Astrocyte (in vitro differentiated cells and primary cell): ENCODE data around the gene RGS9. TPM values are rescaled to one million over a fixed set of nuclear protein-coding genes. Genes with fewer than 3 reads are reported as not detected.
A peak's percentile ranks its signal among the peaks of the same experiment; 100 is the strongest.

ENCODE experiments used
- DNase-seq: peaks from one replicate; pipeline ENCODE4 v3.0.0-alpha.2; 2010; ENCODE audit warnings: low read depth
- FAIRE-seq: peaks from 2 replicates; lab custom pipeline; 2011; peaks lifted over from hg19 to GRCh38; lab: Jason Lieb, UNC
- H2AFZ ChIP-seq: 2 replicates; pipeline ENCODE4 v1.6.0; 2012; ENCODE audit warnings: low read depth, low read length, inconsistent platforms
- H3K27ac ChIP-seq: 2 replicates; pipeline ENCODE4 v1.5.1; 2011; ENCODE audit warnings: low read depth, low read length, inconsistent platforms
- H3K27me3 ChIP-seq: 2 replicates; pipeline ENCODE4 v1.6.0; 2011; ENCODE audit warnings: low read length, inconsistent platforms; ENCODE audit not compliant: insufficient read depth
- H3K36me3 ChIP-seq: 2 replicates; pipeline ENCODE4 v1.5.1; 2011; ENCODE audit warnings: low read length, inconsistent platforms; ENCODE audit not compliant: insufficient read depth
- H3K4me1 ChIP-seq: 2 replicates; pipeline ENCODE4 v1.5.1; 2011; ENCODE audit warnings: low read length, inconsistent platforms; ENCODE audit not compliant: insufficient read depth
- H3K4me2 ChIP-seq: 2 replicates; pipeline ENCODE4 v1.6.0; 2012; ENCODE audit warnings: low read length, inconsistent platforms
- H3K4me3 ChIP-seq: 2 replicates; pipeline ENCODE4 v1.5.1; 2011; ENCODE audit warnings: low read depth, mild to moderate bottlenecking, low read length, inconsistent platforms; ENCODE audit not compliant: insufficient read depth
- H3K79me2 ChIP-seq: 2 replicates; pipeline ENCODE4 v1.6.0; 2012; ENCODE audit warnings: mild to moderate bottlenecking, low read length, inconsistent platforms; ENCODE audit not compliant: insufficient read depth
- H3K9ac ChIP-seq: 2 replicates; pipeline ENCODE4 v1.6.0; 2012; ENCODE audit warnings: mild to moderate bottlenecking, low read length, inconsistent platforms
- H3K9me3 ChIP-seq: 2 replicates; pipeline ENCODE4 v1.5.1; 2012; ENCODE audit warnings: low read depth, mild to moderate bottlenecking, low read length, inconsistent platforms; ENCODE audit not compliant: insufficient read depth
- H4K20me1 ChIP-seq: 2 replicates; pipeline ENCODE4 v1.6.0; 2012; ENCODE audit warnings: low read length, inconsistent platforms; ENCODE audit not compliant: insufficient read depth
- H3K27ac Mint-ChIP-seq: one replicate; pipeline ENCODE4 v1.8.0; 2021; ENCODE audit warnings: mild to moderate bottlenecking, mixed read lengths; ENCODE audit not compliant: unreplicated experiment
- H3K27me3 Mint-ChIP-seq: one replicate; pipeline ENCODE4 v1.8.0; 2021; ENCODE audit warnings: low read depth, mixed read lengths; ENCODE audit not compliant: unreplicated experiment
- H3K36me3 Mint-ChIP-seq: one replicate; pipeline ENCODE4 v1.8.0; 2021; ENCODE audit warnings: low read depth, mixed read lengths; ENCODE audit not compliant: unreplicated experiment
- H3K4me1 Mint-ChIP-seq: one replicate; pipeline ENCODE4 v1.8.0; 2021; ENCODE audit warnings: low read depth, mixed read lengths; ENCODE audit not compliant: unreplicated experiment
- H3K4me3 Mint-ChIP-seq: one replicate; pipeline ENCODE4 v1.8.0; 2021; ENCODE audit warnings: mild to moderate bottlenecking, moderate library complexity, mixed read lengths; ENCODE audit not compliant: unreplicated experiment
- H3K9me3 Mint-ChIP-seq: one replicate; pipeline ENCODE4 v1.8.0; 2021; ENCODE audit warnings: mild to moderate bottlenecking, mixed read lengths; ENCODE audit not compliant: unreplicated experiment
- CTCF ChIP-seq: IDR thresholded peaks from 2 replicates; pipeline ENCODE4 v1.5.1; 2011; ENCODE audit warnings: low read depth, mild to moderate bottlenecking, inconsistent platforms, low read length, moderate library complexity; ENCODE audit not compliant: insufficient read depth
- EZH2 ChIP-seq: IDR thresholded peaks from 2 replicates; pipeline ENCODE4 v1.6.1; 2012; ENCODE audit warnings: mild to moderate bottlenecking, low read length, inconsistent platforms; ENCODE audit not compliant: insufficient read depth
- total RNA-seq: library from RNA; stranded (reverse); gene quantifications from 2 replicates; pipeline ENCODE4 v1.2.1, GENCODE V29; 2021

The RGS9 gene
- total RNA-seq, 1 donor from 2014 or later = 9.4 TPM

- no peak for DNase-seq
- Histone ChIP-seq H3K79me2 (no peaks in the 10 kb centered on the region), H3K27me3 (peaks cover 2% of the 10 kb centered on the region), H3K36me3 (no peaks in the 10 kb centered on the region), H2AFZ (no peak overlapping the region), H4K20me1 (no peaks in the 10 kb centered on the region), H3K9me3 (no peaks in the 10 kb centered on the region), H3K27ac (no peak overlapping the region), H3K4me2 (no peak overlapping the region), H3K4me3 (no peak overlapping the region), H3K9ac (no peak overlapping the region), H3K4me1 (peaks cover 6% of the 10 kb centered on the region)
- peaks cover 3% of the 10 kb centered on the region for H3K36me3 Mint-ChIP-seq
- H3K4me3 Mint-ChIP-seq = no peak overlapping the region
- no peak for FAIRE-seq
- H3K27me3 Mint-ChIP-seq = no peaks in the 10 kb centered on the region
- no peak overlapping the region for H3K27ac Mint-ChIP-seq
- H3K4me1 Mint-ChIP-seq = peaks cover 4% of the 10 kb centered on the region
- peaks cover 2% of the 10 kb centered on the region for H3K9me3 Mint-ChIP-seq
- TF ChIP-seq EZH2 (no peak), CTCF (no peak)
Observed at GRCh38 chr17:65201331-65201730, 64.2 kb downstream of the RGS9 start.

GRCh38 chr17:65202844-65203571, 65.8 kb downstream of the RGS9 start:
- TF ChIP-seq CTCF = no peak
- TF ChIP-seq EZH2 = no peak
- Histone ChIP-seq H2AFZ (no peak overlapping the region), H3K4me2 (peak overlapping the region; percentile 3), H3K4me3 (no peak overlapping the region), H4K20me1 (no peaks in the 10 kb centered on the region), H3K4me1 (peaks cover 6% of the 10 kb centered on the region), H3K9ac (no peak overlapping the region), H3K9me3 (no peaks in the 10 kb centered on the region), H3K27me3 (peaks cover 2% of the 10 kb centered on the region), H3K36me3 (no peaks in the 10 kb centered on the region), H3K27ac (no peak overlapping the region), H3K79me2 (no peaks in the 10 kb centered on the region)
- Mint-ChIP-seq H3K9me3 (peaks cover 2% of the 10 kb centered on the region), H3K36me3 (peaks cover 3% of the 10 kb centered on the region), H3K4me3 (no peak overlapping the region), H3K4me1 (peaks cover 15% of the 10 kb centered on the region), H3K27me3 (no peaks in the 10 kb centered on the region), H3K27ac (no peak overlapping the region)
- FAIRE-seq (no peak), DNase-seq (no peak)

- TF ChIP-seq CTCF = no peak
- TF ChIP-seq EZH2 = no peak
- H3K36me3 Mint-ChIP-seq = peaks cover 3% of the 10 kb centered on the region
Observed at GRCh38 chr17:65204001-65204400, 66.8 kb downstream of the RGS9 start.

More at GRCh38 chr17:65204001-65204400, 66.8 kb downstream of the RGS9 start:
- H3K9me3 Mint-ChIP-seq = peaks cover 2% of the 10 kb centered on the region
- Histone ChIP-seq H3K4me2 (no peak overlapping the region), H3K27me3 (peaks cover 2% of the 10 kb centered on the region), H2AFZ (no peak overlapping the region), H3K79me2 (no peaks in the 10 kb centered on the region), H3K4me3 (no peak overlapping the region), H3K27ac (no peak overlapping the region), H3K36me3 (no peaks in the 10 kb centered on the region), H3K9ac (no peak overlapping the region), H3K9me3 (no peaks in the 10 kb centered on the region), H3K4me1 (peaks cover 6% of the 10 kb centered on the region), H4K20me1 (no peaks in the 10 kb centered on the region)
- H3K4me3 Mint-ChIP-seq = no peak overlapping the region
- FAIRE-seq (no peak), DNase-seq (no peak)
- no peak overlapping the region for H3K27ac Mint-ChIP-seq
- H3K27me3 Mint-ChIP-seq = no peaks in the 10 kb centered on the region
- peaks cover 15% of the 10 kb centered on the region for H3K4me1 Mint-ChIP-seq
